Astrocyte of the cerebellum (primary cell): ENCODE data around the gene SLAMF9.

ENCODE experiments used
- DNase-seq: peaks from one replicate; pipeline ENCODE4 v3.0.0-alpha.2; 2011; ENCODE audit warnings: low read depth
- H3K4me3 ChIP-seq: 2 replicates; pipeline ENCODE4 v1.5.1; 2011; ENCODE audit warnings: mild to moderate bottlenecking, low read depth, low read length, moderate library complexity
- CTCF ChIP-seq: IDR thresholded peaks from 2 replicates; pipeline ENCODE4 v1.5.1; 2012; ENCODE audit warnings: low read length, low read depth, moderate library complexity, mild to moderate bottlenecking; ENCODE audit errors: missing control alignments
- in situ Hi-C: cut with HindIII; loops from 2 replicates; pipeline ENCODE4 v1.10.0; 2017; ENCODE audit warnings: low sequenced_read_pairs

SLAMF9 gene

DNA sequence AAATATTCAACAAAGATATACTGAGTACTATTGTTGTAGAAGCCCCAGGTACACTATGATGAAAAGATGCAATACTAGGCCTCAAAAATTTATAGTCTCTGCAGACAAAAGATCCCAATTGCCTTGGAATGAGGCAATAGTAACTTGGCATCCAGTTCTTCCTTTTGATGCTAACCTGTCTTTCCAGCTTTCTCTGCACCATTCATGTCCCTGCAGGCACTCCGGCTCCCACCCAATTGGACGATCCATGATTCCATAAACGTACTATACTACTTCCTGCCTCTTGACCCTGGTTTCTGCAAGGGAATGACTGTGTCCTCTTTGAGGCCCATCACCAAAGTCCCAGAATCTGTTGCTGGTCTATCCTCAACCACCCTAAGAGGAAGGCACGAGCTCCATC, 20.7 kb downstream of the SLAMF9 start:
- no peak for TF ChIP-seq CTCF
- H3K4me3 ChIP-seq, result no peak overlapping the region
- no peak for DNase-seq
- in situ Hi-C loops, result no loop called here

GRCh38 chr1:159932296-159933285, 21.4 kb downstream of the SLAMF9 start:
- no peak for TF ChIP-seq CTCF
- DNase-seq, result no peak
- no peak overlapping the region for H3K4me3 ChIP-seq
- in situ Hi-C loops, result no loop called here

- H3K4me3 ChIP-seq, result no peak overlapping the region
- no peak for DNase-seq
- no peak for TF ChIP-seq CTCF
- in situ Hi-C loops, result no loop called here
Measured at GRCh38 chr1:159931795-159932173, 22.3 kb downstream of the SLAMF9 start.

GRCh38 chr1:159931101-159931794, 22.8 kb downstream of the SLAMF9 start:
- no peak overlapping the region for H3K4me3 ChIP-seq
- TF ChIP-seq CTCF, result no peak
- DNase-seq, result no peak
- in situ Hi-C loops, result no loop called here

DNA sequence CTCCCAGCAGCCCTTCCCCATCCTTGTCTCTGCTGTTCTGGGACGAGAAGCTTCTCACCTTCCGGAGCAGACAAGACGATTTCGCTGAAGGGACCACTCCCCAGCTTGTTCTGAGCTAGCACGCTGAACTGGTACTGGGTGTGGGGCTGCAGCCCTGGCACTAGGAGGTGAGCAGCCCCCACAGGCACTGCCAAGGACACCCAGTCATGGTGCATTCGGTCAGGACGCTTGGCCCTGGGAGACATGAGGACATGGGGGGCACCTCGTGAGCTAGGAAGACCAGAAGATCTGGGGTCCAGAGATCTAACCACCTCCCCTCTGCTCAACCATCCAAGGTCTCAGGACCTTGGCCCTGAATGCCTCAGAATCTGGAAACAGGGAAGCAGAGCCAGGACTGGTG, 23.4 kb downstream of the SLAMF9 start:
- in situ Hi-C loops, result no loop called here
- TF ChIP-seq CTCF, result no peak
- DNase-seq, result no peak
- H3K4me3 ChIP-seq, result no peak overlapping the region

- H3K4me3 ChIP-seq, result no peak overlapping the region
- in situ Hi-C loops, result no loop called here
- no peak for TF ChIP-seq CTCF
- no peak for DNase-seq
Measured at GRCh38 chr1:159930216-159930615, 23.8 kb downstream of the SLAMF9 start.
